ENCODE measurements around the gene PIWIL1. TPM values are rescaled to one million over a fixed set of nuclear protein-coding genes. Genes with fewer than 3 reads are reported as not detected.

The PIWIL1 gene
- total RNA-seq (2021) (not detected in 2 replicates), Bru-seq, nascent RNA (not detected), BruChase-seq, experiment 1, labeled RNA remaining after a 2-hour chase (not detected), BruChase-seq, experiment 2, labeled RNA remaining after a 6-hour chase (not detected)
- long read RNA-seq: 0 reads

DNA sequence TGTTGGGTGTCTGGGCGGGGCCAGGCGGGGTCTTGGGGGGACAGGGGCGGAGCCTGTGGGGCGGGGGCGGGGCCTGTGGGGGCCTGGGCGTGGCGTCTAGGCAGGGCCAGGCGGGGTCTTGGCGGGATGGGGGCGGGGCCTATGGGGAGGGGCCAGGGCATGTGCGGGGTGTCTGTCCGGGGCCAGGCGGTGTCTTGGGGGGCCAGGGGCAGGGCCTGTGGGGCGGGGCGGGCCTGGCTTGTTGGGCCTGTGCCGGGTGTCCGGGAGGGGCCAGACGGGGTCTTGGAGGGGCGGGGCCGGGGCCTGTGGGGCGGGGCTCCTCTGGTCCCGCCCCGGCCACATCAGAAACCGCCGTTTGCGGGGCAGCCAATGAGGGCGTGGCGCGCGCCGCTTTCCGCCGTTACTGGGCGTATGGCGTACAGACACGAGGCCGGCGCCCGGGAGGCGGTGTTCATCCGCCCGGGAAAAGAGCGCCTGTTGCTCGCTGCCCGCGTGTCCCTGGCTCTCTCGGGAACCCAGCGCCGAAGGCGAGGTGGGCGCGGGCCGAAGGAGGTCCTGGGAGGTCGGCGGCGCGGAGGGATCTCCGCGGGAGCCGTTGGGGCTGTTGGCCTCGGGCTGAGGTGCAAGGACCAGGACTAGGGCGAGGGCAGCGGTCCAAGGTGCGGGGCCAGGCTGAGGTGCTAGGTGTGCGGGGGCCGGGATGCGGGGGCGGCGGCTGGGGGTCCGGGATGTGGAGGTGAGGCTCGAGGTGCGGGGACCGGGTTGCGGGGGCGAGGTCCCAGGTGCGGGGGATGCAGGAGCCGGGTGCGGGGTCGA, at the start of gene PIWIL1:
TSS of gene PIWIL1 (plus strand) at position 400 of the 816 bp plus-strand sequence. CDS start 4,705 bp downstream, outside the sequence.
- intact Hi-C loops (cut with micrococcal nuclease; ENCODE audit: unreplicated experiment): loop anchor here (5.0 kb wide), 1 partner anchor 310 kb away; no protein-coding TSS in a partner anchor
- Histone ChIP-seq H2AFZ (no peak within 1 kb of the TSS), H3K4me2 (no peak within 1 kb of the TSS), H3K36me3 (ENCODE audit: low read depth) (no peaks in the 10 kb centered on the region), H3K4me1 (replicated peaks; ENCODE audit: insufficient read depth) (no peaks in the 10 kb centered on the region), H3K9me2 (ENCODE audit: insufficient read depth) (no peaks in the 10 kb centered on the region), H3K4me3 (no peak within 1 kb of the TSS), H4K20me1 (ENCODE audit: insufficient read depth) (no peaks in the 10 kb centered on the region), H3K27me3 (ENCODE audit: insufficient read depth, low read depth) (peaks cover 4% of the 10 kb centered on the region; the same call in 1 of the 2 replicates), H3F3A (ENCODE audit: insufficient read depth, low read depth) (no peaks in the 10 kb centered on the region), H3K9me3 (ENCODE audit: insufficient read depth, low read depth) (no peaks in the 10 kb centered on the region), H3K27ac (no peak within 1 kb of the TSS), H3K79me2 (ENCODE audit: low read depth) (no peaks in the 10 kb centered on the region)
- ChIA-PET POLR2A (ENCODE audit: unreplicated experiment) (no interaction called here), CTCF (no interaction called here)
- TF ChIP-seq, protein P1, sequence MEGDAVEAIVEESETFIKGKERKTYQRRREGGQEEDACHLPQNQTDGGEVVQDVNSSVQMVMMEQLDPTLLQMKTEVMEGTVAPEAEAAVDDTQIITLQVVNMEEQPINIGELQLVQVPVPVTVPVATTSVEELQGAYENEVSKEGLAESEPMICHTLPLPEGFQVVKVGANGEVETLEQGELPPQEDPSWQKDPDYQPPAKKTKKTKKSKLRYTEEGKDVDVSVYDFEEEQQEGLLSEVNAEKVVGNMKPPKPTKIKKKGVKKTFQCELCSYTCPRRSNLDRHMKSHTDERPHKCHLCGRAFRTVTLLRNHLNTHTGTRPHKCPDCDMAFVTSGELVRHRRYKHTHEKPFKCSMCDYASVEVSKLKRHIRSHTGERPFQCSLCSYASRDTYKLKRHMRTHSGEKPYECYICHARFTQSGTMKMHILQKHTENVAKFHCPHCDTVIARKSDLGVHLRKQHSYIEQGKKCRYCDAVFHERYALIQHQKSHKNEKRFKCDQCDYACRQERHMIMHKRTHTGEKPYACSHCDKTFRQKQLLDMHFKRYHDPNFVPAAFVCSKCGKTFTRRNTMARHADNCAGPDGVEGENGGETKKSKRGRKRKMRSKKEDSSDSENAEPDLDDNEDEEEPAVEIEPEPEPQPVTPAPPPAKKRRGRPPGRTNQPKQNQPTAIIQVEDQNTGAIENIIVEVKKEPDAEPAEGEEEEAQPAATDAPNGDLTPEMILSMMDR (conservative IDR thresholded peaks at IDR 0.05): no peak
- no peak for TF ChIP-seq EZH2 (IDR thresholded peaks at IDR 0.05; ENCODE audit: low read depth)
- no TSS peak for BruUV-seq (replicated peaks)
- DNase-seq: no peak

DNA sequence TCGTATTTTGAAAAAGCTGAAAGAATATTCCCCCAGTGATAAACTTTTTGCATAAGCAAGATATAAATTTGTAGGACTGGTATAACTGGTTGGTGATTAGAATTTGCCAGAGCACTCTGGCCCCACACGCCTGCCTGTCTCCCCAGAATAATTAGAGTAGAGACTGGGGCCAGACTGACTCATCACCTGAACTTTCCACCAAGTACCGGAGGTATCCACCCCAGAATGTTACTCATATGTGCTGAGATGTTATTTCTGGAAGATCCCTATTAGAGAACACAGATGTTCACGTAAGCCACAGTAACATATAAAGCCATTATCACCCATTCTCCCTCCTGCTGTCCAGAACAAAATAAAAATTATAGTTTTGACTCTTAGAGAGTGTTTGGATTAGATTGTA, 49.5 kb upstream of the PIWIL1 start:
- intact Hi-C loops (cut with micrococcal nuclease; ENCODE audit: unreplicated experiment): no loop called here
- Histone ChIP-seq H3K9me3 (ENCODE audit: insufficient read depth, low read depth) (no peaks in the 10 kb centered on the region), H3K27ac (no peak overlapping the region), H4K20me1 (ENCODE audit: insufficient read depth) (no peaks in the 10 kb centered on the region), H3K79me2 (ENCODE audit: low read depth) (no peaks in the 10 kb centered on the region), H3K4me3 (no peak overlapping the region), H3K4me1 (replicated peaks; ENCODE audit: insufficient read depth) (no peaks in the 10 kb centered on the region), H2AFZ (no peak overlapping the region), H3K4me2 (no peak overlapping the region), H3K27me3 (ENCODE audit: insufficient read depth, low read depth) (no peaks in the 10 kb centered on the region), H3K9me2 (ENCODE audit: insufficient read depth) (no peaks in the 10 kb centered on the region), H3F3A (ENCODE audit: insufficient read depth, low read depth) (no peaks in the 10 kb centered on the region), H3K36me3 (ENCODE audit: low read depth) (no peaks in the 10 kb centered on the region)
- no peak for DNase-seq
- POLR2A ChIA-PET (ENCODE audit: unreplicated experiment): no interaction called here
- CTCF ChIA-PET: no interaction called here
- no TSS peak for BruUV-seq (replicated peaks)
- no peak for TF ChIP-seq EZH2 (IDR thresholded peaks at IDR 0.05; ENCODE audit: low read depth)
- TF ChIP-seq, protein P1 (conservative IDR thresholded peaks at IDR 0.05): no peak

DNA sequence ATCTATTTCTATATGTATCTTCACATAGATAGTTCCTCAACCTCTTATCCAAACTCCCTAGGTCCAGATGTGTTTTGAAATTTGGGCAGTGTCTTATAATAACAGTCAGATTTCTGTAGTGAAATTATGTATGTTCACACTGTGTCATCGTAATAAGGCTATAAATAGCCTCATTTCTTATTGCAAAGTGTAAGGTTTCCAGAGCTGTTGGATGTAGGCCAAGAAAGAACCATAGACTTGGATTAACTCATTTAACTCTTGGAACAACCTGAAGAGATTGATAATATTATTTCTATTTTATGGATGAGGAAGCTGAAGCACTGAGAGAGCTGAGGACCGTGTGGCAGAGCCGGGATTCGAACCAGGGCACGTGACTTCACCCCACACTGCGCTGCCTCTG, 49.0 kb upstream of the PIWIL1 start:
- Histone ChIP-seq H2AFZ (no peak overlapping the region), H3K36me3 (ENCODE audit: low read depth) (no peaks in the 10 kb centered on the region), H3K4me3 (no peak overlapping the region), H3F3A (ENCODE audit: insufficient read depth, low read depth) (no peaks in the 10 kb centered on the region), H4K20me1 (ENCODE audit: insufficient read depth) (no peaks in the 10 kb centered on the region), H3K27ac (no peak overlapping the region), H3K4me1 (replicated peaks; ENCODE audit: insufficient read depth) (no peaks in the 10 kb centered on the region), H3K79me2 (ENCODE audit: low read depth) (no peaks in the 10 kb centered on the region), H3K9me2 (ENCODE audit: insufficient read depth) (no peaks in the 10 kb centered on the region), H3K4me2 (no peak overlapping the region), H3K27me3 (ENCODE audit: insufficient read depth, low read depth) (no peaks in the 10 kb centered on the region), H3K9me3 (ENCODE audit: insufficient read depth, low read depth) (no peaks in the 10 kb centered on the region)
- CTCF ChIA-PET: no interaction called here
- intact Hi-C loops (cut with micrococcal nuclease; ENCODE audit: unreplicated experiment): no loop called here
- POLR2A ChIA-PET (ENCODE audit: unreplicated experiment): no interaction called here
- TF ChIP-seq EZH2 (IDR thresholded peaks at IDR 0.05; ENCODE audit: low read depth): no peak
- TF ChIP-seq, protein P1 (conservative IDR thresholded peaks at IDR 0.05): no peak
- no peak for DNase-seq
- no TSS peak for BruUV-seq (replicated peaks)
